Esophagus muscularis mucosa (tissue), 4 donors: ENCODE measurements around the gene KATNB1. TPM values are rescaled to one million over a fixed set of nuclear protein-coding genes. Genes with fewer than 3 reads are reported as not detected.

ENCODE experiments used
- DNase-seq: peaks from one replicate; pipeline ENCODE4 v3.0.0-alpha.2; 2017; ENCODE audit errors: extremely low spot score
- H3K27ac ChIP-seq, 4 donors: fragments of 200-600 bp; sonication (generic); replicated peaks in 1 of 4; 1 replicate in 3 of 4; 2 replicates in 1 of 4; pipeline ENCODE4 v1.5.1; 2016 to 2019; ENCODE audit warnings: mild to moderate bottlenecking in 1 of 4
- H3K27me3 ChIP-seq, 4 donors: fragments of 200-600 bp; sonication (generic); one replicate each; pipeline versions ENCODE4 v1.5.1 to v1.6.0; 2016 to 2019
- H3K36me3 ChIP-seq, 4 donors: fragments of 200-600 bp; sonication (generic); one replicate each; pipeline ENCODE4 v1.5.1; 2016 to 2019
- H3K4me1 ChIP-seq, 4 donors: fragments of 200-600 bp; sonication (generic); one replicate each; pipeline ENCODE4 v1.5.1; 2016 to 2019
- H3K4me3 ChIP-seq, 4 donors: fragments of 200-600 bp; sonication (generic); 1 replicate in 2 of 4; 2 replicates in 2 of 4; pipeline ENCODE4 v1.5.1; 2016 to 2019; ENCODE audit warnings: mild to moderate bottlenecking in 4 of 4, moderate library complexity in 1 of 4
- H3K9me3 ChIP-seq, 4 donors: fragments of 200-600 bp; sonication (generic); 1 replicate in 3 of 4; 2 replicates in 1 of 4; pipeline ENCODE4 v1.5.1; 2016 to 2019
- CTCF ChIP-seq, 3 experiments: fragments of 200-600 bp in 2 of 3; fragments of 450-650 bp in 1 of 3; sonication (generic) in 2 of 3; IDR thresholded peaks; one replicate each; pipeline ENCODE4 v1.5.1; 2017 to 2019; ENCODE audit warnings: antibody characterized with exemption in 3 of 3, mild to moderate bottlenecking in 2 of 3, moderate library complexity in 1 of 3
- EP300 ChIP-seq: sonication (generic); formaldehyde crosslinking; IDR thresholded peaks from one replicate; pipeline ENCODE4 v1.6.1; 2017; ENCODE audit warnings: antibody characterized with exemption
- POLR2A ChIP-seq: fragments of 450-650 bp; IDR thresholded peaks from one replicate; pipeline ENCODE4 v1.6.1; 2017; ENCODE audit warnings: antibody characterized with exemption, moderate library complexity, mild to moderate bottlenecking, low read depth
- POLR2AphosphoS5 ChIP-seq, 2 donors: sonication (generic); formaldehyde crosslinking; IDR thresholded peaks; one replicate each; pipeline ENCODE4 v1.6.1; 2017; ENCODE audit warnings: antibody characterized with exemption in 2 of 2
- WGBS: methylation state at CpG from one replicate; pipeline ENCODE4 v1.1.5; 2018; 5-methylcytosine and 5-hydroxymethylcytosine counted together
- intact Hi-C: fragments of 100-400 bp; cut with DNase I; formaldehyde crosslinking; loops from one replicate; pipeline ENCODE4 v1.15.1; 2023
- total RNA-seq, 4 donors: library from RNA; depleted of rRNA; stranded (reverse); fragments of >200 nt; gene quantifications; one replicate each; pipeline versions ENCODE4 v1.1.0 to v1.2.1, GENCODE V29; 2016

KATNB1 gene
- total RNA-seq, 4 donors from 2014 or later: 10.4 to 16.9 (median 15.3) TPM

GRCh38 chr16:57773019-57773418 is 37.4 kb downstream of the KATNB1 start:
- intact Hi-C loops: no loop called here
- no peak overlapping the region for H3K27ac ChIP-seq
- H3K27me3 ChIP-seq: no peaks in the 10 kb centered on the region
- TF ChIP-seq POLR2A (no peak), EP300 (no peak), CTCF (IDR thresholded peaks at IDR 0.05) (no peak), POLR2AphosphoS5 (IDR thresholded peaks at IDR 0.05) (no peak)
- WGBS: 82% methylated on average over 11 of the region's 11 CpGs
- no peak overlapping the region for H3K4me3 ChIP-seq
- H3K4me1 ChIP-seq: peaks cover 0 to 5% (median 0%) of the 10 kb centered on the region in 4 donors
- peaks cover 26 to 85% (median 64%) of the 10 kb centered on the region in 4 donors for H3K36me3 ChIP-seq
- H3K9me3 ChIP-seq: no peaks in the 10 kb centered on the region
- DNase-seq: no peak

- peaks cover 23 to 82% (median 61%) of the 10 kb centered on the region in 4 donors for H3K36me3 ChIP-seq
- intact Hi-C loops: no loop called here
- H3K27me3 ChIP-seq: no peaks in the 10 kb centered on the region
- WGBS: 82% methylated on average over 8 of the region's 11 CpGs
- no peaks in the 10 kb centered on the region for H3K9me3 ChIP-seq
- no peak overlapping the region for H3K4me3 ChIP-seq
- TF ChIP-seq CTCF (IDR thresholded peaks at IDR 0.05) (no peak), EP300 (no peak), POLR2A (no peak), POLR2AphosphoS5 (IDR thresholded peaks at IDR 0.05) (no peak)
- H3K27ac ChIP-seq: no peak overlapping the region
- no peak for DNase-seq
- peaks cover 0 to 5% (median 0%) of the 10 kb centered on the region in 4 donors for H3K4me1 ChIP-seq
Measured at GRCh38 chr16:57773655-57774295, 38.2 kb downstream of the KATNB1 start.

GRCh38 chr16:57774705-57775285 is 39.2 kb downstream of the KATNB1 start:
- H3K27me3 ChIP-seq: no peaks in the 10 kb centered on the region
- H3K36me3 ChIP-seq: peaks cover 13 to 72% (median 61%) of the 10 kb centered on the region in 4 donors
- H3K27ac ChIP-seq: no peak overlapping the region
- TF ChIP-seq EP300 (no peak), CTCF (IDR thresholded peaks at IDR 0.05) (no peak), POLR2A (no peak), POLR2AphosphoS5 (IDR thresholded peaks at IDR 0.05) (no peak)
- no peak overlapping the region for H3K4me3 ChIP-seq
- intact Hi-C loops: no loop called here
- no peaks in the 10 kb centered on the region for H3K9me3 ChIP-seq
- 92% methylated on average over 8 of the region's 12 CpGs for WGBS
- H3K4me1 ChIP-seq: peaks cover 0 to 5% (median 0%) of the 10 kb centered on the region in 4 donors
- DNase-seq: no peak

- 80% methylated on average over 11 of the region's 23 CpGs for WGBS
- intact Hi-C loops: no loop called here
- peaks cover 5 to 62% (median 52%) of the 10 kb centered on the region in 4 donors for H3K36me3 ChIP-seq
- no peak for TF ChIP-seq POLR2A
- no peak for TF ChIP-seq EP300
- TF ChIP-seq CTCF (IDR thresholded peaks at IDR 0.05): peak in 1 of 3 experiments; percentile 4
- no peak for TF ChIP-seq POLR2AphosphoS5 (IDR thresholded peaks at IDR 0.05)
- peaks cover 0 to 5% (median 0%) of the 10 kb centered on the region in 4 donors for H3K4me1 ChIP-seq
- H3K9me3 ChIP-seq: no peaks in the 10 kb centered on the region
- no peak overlapping the region for H3K4me3 ChIP-seq
- no peak overlapping the region for H3K27ac ChIP-seq
- DNase-seq: no peak
- H3K27me3 ChIP-seq: no peaks in the 10 kb centered on the region
Measured at GRCh38 chr16:57775661-57776469, 40.3 kb downstream of the KATNB1 start.
